Ovary (tissue), 9 donors: ENCODE results near the gene LRCH1. TPM values are rescaled to one million over a fixed set of nuclear protein-coding genes. Genes with fewer than 3 reads are reported as not detected.

ENCODE experiments used
- DNase-seq, 5 donors: peaks; one replicate each; pipeline ENCODE4 v3.0.0-alpha.2; 2019 to 2020
- H3K27ac ChIP-seq, 2 donors: fragments of 200-600 bp; one replicate each; pipeline versions ENCODE4 v1.5.1 to v1.8.0; 2019 to 2022
- H3K27me3 ChIP-seq: fragments of 200-600 bp; one replicate; pipeline ENCODE4 v1.8.0; 2022
- H3K36me3 ChIP-seq: fragments of 200-600 bp; sonication (generic); one replicate; pipeline ENCODE4 v1.5.1; 2019
- H3K4me1 ChIP-seq: one replicate; pipeline ENCODE4 v1.8.1; 2013; ENCODE audit warnings: mild to moderate bottlenecking, moderate library complexity; ENCODE audit not compliant: insufficient read depth
- H3K4me3 ChIP-seq: fragments of 200-600 bp; sonication (generic); one replicate; pipeline ENCODE4 v1.5.1; 2017
- H3K9me3 ChIP-seq, 2 donors: fragments of 200-600 bp in 1 of 2; sonication (generic) in 1 of 2; one replicate each; pipeline versions ENCODE4 v1.5.1 to v1.8.1; 2013 to 2019; ENCODE audit warnings: mild to moderate bottlenecking in 1 of 2, moderate library complexity in 1 of 2
- EP300 ChIP-seq: sonication (generic); formaldehyde crosslinking; IDR thresholded peaks from one replicate; pipeline ENCODE4 v1.6.1; 2017; ENCODE audit warnings: antibody characterized with exemption
- POLR2A ChIP-seq: fragments of 450-650 bp; IDR thresholded peaks from one replicate; pipeline ENCODE4 v1.6.1; 2017; ENCODE audit warnings: antibody characterized with exemption, mild to moderate bottlenecking, moderate library complexity
- WGBS, 3 donors: extraction: QIAGEN DNeasy Blood & Tissue Kit in 1 of 3; methylation state at CpG; one replicate each; pipeline versions ENCODE4 v1.1.5 to v1.1.7; 2013 to 2017; 5-methylcytosine and 5-hydroxymethylcytosine counted together
- intact Hi-C, 4 donors: fragments of 100-400 bp; cut with DNase I; formaldehyde crosslinking; loops; one replicate each; pipeline versions ENCODE4 v1.11.0 to v1.15.1; 2022 to 2023
- polyA plus RNA-seq, 2 donors: library from polyadenylated mRNA; stranded (reverse); fragments of 200-250 nt in 1 of 2; fragments of 350-450 nt in 1 of 2; fragmentation: Illumina TruSeq in 1 of 2; extraction: RNeasy Lipid Tissue Mini Kit (QIAGEN cat#74804) in 1 of 2; gene quantifications; one replicate each; pipeline ENCODE4 v1.2.3, GENCODE V29; 2013 to 2014
- total RNA-seq, 7 donors: library from RNA; depleted of rRNA in 2 of 7; stranded (reverse); fragments of >200 nt in 2 of 7; fragmentation: NEBNext Ultra II Directional in 3 of 7; extraction: Animal tissue kit (Norgen Biotek cat#: 25700) in 3 of 7; gene quantifications; one replicate each; pipeline versions ENCODE4 v1.1.0 to v1.2.4, GENCODE V29; 2016 to 2023
- TF ChIP-seq, protein P1 (sequence below), 3 donors: fragments of 450-650 bp in 2 of 3; fragments of 200-600 bp in 1 of 3; IDR thresholded peaks; one replicate each; pipeline versions ENCODE4 v1.5.1 to v1.8.0; 2016 to 2022; ENCODE audit warnings: antibody characterized with exemption in 3 of 3, mild to moderate bottlenecking in 1 of 3
- donor health status: DM: no; HTN: no; CAD: no; lungs with moderate emphysema.
- donor health status: DM: no; HTN: no; CAD: no.
- donor health status: Bipolar disorder and iron deficiency.
- donor health status: DM: yes; HTN: yes; CAD: no.
- donor health status: DM: no; HTN: no; CAD: no.
- donor health status: DM: yes; HTN: yes; CAD: no.

The LRCH1 gene
- total and polyA plus RNA-seq, 9 donors, result 7.6 to 19.3 (median 15.8) TPM

DNA sequence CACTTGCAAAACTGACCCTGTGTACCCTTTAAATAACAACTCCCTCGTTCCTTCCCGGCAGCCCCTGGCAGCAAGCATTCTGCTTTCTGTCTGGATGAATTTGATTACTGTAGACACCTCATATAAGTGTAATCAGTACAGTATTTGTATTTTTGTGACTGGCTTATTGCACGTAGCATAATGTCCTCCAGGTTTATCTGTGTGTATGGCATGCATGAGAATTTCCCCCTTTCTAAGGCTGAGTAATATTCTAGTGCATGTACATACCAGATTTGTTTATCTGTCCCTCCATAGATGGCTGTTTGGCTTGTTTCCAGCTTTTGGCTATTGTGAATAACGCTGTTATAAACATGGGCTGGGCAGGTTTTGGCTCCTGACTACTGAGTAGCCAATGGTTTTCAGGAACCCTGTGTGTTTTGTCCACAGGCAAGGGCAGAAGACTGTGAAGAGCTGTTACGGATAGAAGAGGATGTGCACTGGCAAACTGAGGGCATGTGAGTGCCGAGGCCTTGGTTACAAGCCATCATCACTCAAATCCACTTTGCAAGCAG lies 146.0 kb downstream of the LRCH1 start:
- Histone ChIP-seq H3K36me3 (no peaks in the 10 kb centered on the region), H3K4me3 (no peak overlapping the region), H3K27me3 (no peaks in the 10 kb centered on the region), H3K27ac (peak overlapping the region in 1 of 2 donors; percentile 43), H3K9me3 (no peaks in the 10 kb centered on the region), H3K4me1 (peaks cover 23% of the 10 kb centered on the region)
- TF ChIP-seq, protein P1, sequence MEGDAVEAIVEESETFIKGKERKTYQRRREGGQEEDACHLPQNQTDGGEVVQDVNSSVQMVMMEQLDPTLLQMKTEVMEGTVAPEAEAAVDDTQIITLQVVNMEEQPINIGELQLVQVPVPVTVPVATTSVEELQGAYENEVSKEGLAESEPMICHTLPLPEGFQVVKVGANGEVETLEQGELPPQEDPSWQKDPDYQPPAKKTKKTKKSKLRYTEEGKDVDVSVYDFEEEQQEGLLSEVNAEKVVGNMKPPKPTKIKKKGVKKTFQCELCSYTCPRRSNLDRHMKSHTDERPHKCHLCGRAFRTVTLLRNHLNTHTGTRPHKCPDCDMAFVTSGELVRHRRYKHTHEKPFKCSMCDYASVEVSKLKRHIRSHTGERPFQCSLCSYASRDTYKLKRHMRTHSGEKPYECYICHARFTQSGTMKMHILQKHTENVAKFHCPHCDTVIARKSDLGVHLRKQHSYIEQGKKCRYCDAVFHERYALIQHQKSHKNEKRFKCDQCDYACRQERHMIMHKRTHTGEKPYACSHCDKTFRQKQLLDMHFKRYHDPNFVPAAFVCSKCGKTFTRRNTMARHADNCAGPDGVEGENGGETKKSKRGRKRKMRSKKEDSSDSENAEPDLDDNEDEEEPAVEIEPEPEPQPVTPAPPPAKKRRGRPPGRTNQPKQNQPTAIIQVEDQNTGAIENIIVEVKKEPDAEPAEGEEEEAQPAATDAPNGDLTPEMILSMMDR (IDR thresholded peaks at IDR 0.05), result no peak
- DNase-seq, result no peak
- intact Hi-C loops, result loop anchor here in 2 of 4 donors (10.0 kb wide), 1 partner anchor 144 kb away; the partner anchor contains the start of gene LRCH1 (in 2 of the 2)
- 31 to 38% (median 32%) methylated on average over 6 of the region's 6 CpGs for WGBS, 3 donors

DNA sequence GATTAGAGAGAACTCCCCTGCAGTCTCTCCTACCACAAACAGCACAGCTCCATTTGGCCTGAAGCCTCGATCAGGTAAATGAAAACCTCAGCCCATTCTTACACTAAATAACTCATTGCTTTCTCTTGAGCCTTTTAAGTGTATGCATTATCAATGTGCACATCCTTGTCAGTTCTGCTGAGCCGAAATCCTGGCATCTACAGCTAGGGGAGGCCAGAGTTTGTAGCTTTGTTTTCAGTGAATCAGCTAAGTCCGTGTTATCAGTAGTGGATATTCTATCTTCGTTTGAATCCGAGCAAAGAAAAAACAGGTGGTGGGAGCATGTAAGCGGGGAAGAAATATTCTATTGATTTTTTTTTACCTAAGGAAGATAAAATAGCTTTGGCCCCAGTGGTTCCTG lies 159.6 kb downstream of the LRCH1 start:
- Histone ChIP-seq H3K36me3 (no peaks in the 10 kb centered on the region), H3K27ac (peak overlapping the region in 1 of 2 donors; percentile 14), H3K4me1 (peaks cover 2% of the 10 kb centered on the region), H3K9me3 (no peaks in the 10 kb centered on the region), H3K4me3 (no peak overlapping the region), H3K27me3 (no peaks in the 10 kb centered on the region)
- 9 to 23% (median 10%) methylated on average over 6 of the region's 6 CpGs for WGBS, 3 donors
- TF ChIP-seq, protein P1 (IDR thresholded peaks at IDR 0.05), result no peak
- TF ChIP-seq POLR2A (no peak), EP300 (no peak)
- DNase-seq, result no peak
- intact Hi-C loops, result no loop called here

DNA sequence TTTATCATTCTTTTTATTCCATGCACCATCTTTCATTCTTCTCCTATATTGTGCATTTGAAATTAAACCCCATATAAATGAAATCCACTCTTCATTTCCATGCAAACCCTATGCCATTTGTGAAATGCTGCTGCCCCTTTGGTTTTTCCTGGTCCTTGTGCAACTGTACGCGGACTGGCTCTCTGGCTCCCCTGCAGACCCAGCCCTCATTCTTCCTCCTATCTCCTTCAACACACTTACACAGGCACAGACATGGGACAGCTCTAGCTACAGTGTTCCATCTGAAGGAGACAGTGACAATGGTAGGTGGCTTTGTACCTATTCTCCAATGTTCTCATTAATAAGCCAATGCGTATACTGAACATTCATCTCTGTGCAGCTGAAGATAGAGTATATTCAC lies 162.4 kb downstream of the LRCH1 start:
- no peak overlapping the region for H3K4me3 ChIP-seq
- TF ChIP-seq POLR2A, result no peak
- TF ChIP-seq, protein P1 (IDR thresholded peaks at IDR 0.05), result no peak
- no peak for TF ChIP-seq EP300

DNA sequence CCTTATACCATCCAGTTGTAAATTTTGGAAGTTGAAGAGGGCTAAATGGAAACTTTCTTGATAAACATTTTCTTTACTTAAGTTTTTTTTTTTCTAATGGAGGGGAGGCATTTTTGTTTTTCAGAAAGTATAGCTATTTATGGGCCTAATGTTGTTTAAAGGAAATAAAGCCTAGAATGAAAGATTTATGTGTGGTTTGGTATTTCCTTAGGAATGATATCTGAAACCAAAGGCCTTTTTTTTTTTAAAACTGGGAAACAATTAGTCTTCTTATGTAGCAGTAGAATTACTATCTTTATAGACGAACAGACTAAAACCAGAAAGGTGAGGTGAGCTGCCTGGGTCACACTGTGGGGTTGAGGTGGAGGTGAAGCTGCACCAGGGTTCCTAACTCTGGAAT lies 163.9 kb downstream of the LRCH1 start:
- H3K27me3 ChIP-seq, result no peaks in the 10 kb centered on the region
- H3K27ac ChIP-seq, result no peak overlapping the region
- WGBS, 3 donors, result 22 to 38% (median 23%) methylated on average over 1 of the region's 1 CpG
- no peak for DNase-seq
- H3K4me3 ChIP-seq, result no peak overlapping the region
- TF ChIP-seq EP300, result no peak
- no peak for TF ChIP-seq POLR2A
- TF ChIP-seq, protein P1 (IDR thresholded peaks at IDR 0.05), result no peak
- H3K4me1 ChIP-seq, result peaks cover 2% of the 10 kb centered on the region
- H3K9me3 ChIP-seq, result no peaks in the 10 kb centered on the region
- intact Hi-C loops, result no loop called here
- H3K36me3 ChIP-seq, result no peaks in the 10 kb centered on the region

More for the DNA sequence above, 162.4 kb downstream of the LRCH1 start:
- peaks cover 2% of the 10 kb centered on the region for H3K4me1 ChIP-seq
- H3K36me3 ChIP-seq, result no peaks in the 10 kb centered on the region
- no peaks in the 10 kb centered on the region for H3K9me3 ChIP-seq
- no peak for DNase-seq
- no peak overlapping the region for H3K27ac ChIP-seq
- intact Hi-C loops, result no loop called here
- 97 to 99% (median 98%) methylated on average over 3 of the region's 3 CpGs for WGBS, 3 donors
- no peaks in the 10 kb centered on the region for H3K27me3 ChIP-seq
